Glutamatergic neuron (in vitro differentiated cells): ENCODE data around the gene METTL1. TPM values are rescaled to one million over a fixed set of nuclear protein-coding genes. Genes with fewer than 3 reads are reported as not detected.

Experiments
- DNase-seq: peaks from one replicate; pipeline ENCODE4 v3.0.0; 2022
- H3K27ac Mint-ChIP-seq: one replicate; pipeline ENCODE4 v1.8.0; 2020; ENCODE audit warnings: mild to moderate bottlenecking, mixed read lengths, inconsistent platforms; ENCODE audit not compliant: unreplicated experiment
- H3K27me3 Mint-ChIP-seq: one replicate; pipeline ENCODE4 v1.8.0; 2020; ENCODE audit warnings: mild to moderate bottlenecking, moderate library complexity, mixed read lengths, inconsistent platforms; ENCODE audit not compliant: unreplicated experiment
- H3K36me3 Mint-ChIP-seq: one replicate; pipeline ENCODE4 v1.8.0; 2020; ENCODE audit warnings: mild to moderate bottlenecking, mixed read lengths, inconsistent platforms; ENCODE audit not compliant: unreplicated experiment
- H3K4me1 Mint-ChIP-seq: one replicate; pipeline ENCODE4 v1.8.0; 2020; ENCODE audit warnings: mild to moderate bottlenecking, low read depth, mixed read lengths, inconsistent platforms; ENCODE audit not compliant: unreplicated experiment
- H3K4me3 Mint-ChIP-seq: one replicate; pipeline ENCODE4 v1.8.0; 2020; ENCODE audit warnings: mild to moderate bottlenecking, mixed read lengths, inconsistent platforms; ENCODE audit not compliant: unreplicated experiment
- H3K9me3 Mint-ChIP-seq: one replicate; pipeline ENCODE4 v1.8.0; 2020; ENCODE audit warnings: mild to moderate bottlenecking, moderate library complexity, mixed read lengths, inconsistent platforms; ENCODE audit not compliant: unreplicated experiment
- CTCF ChIP-seq: fragments of 200-600 bp; sonication (generic); IDR thresholded peaks from one replicate; pipeline ENCODE4 v1.5.0; 2021; ENCODE audit not compliant: partially characterized antibody, unreplicated experiment
- total RNA-seq: library from RNA; stranded (reverse); fragmentation: NEBNext Ultra II Directional; extraction: Animal tissue kit (Norgen Biotek cat#: 25700); gene quantifications from one replicate; pipeline ENCODE4 v1.2.1, GENCODE V29; 2021; ENCODE audit not compliant: unreplicated experiment

Gene METTL1
- total RNA-seq, 1 donor from 2014 or later: 9.1 TPM

- H3K4me3 Mint-ChIP-seq: no peak overlapping the region
- peaks cover under 1% of the 10 kb centered on the region for H3K4me1 Mint-ChIP-seq
- TF ChIP-seq CTCF: no peak
- H3K36me3 Mint-ChIP-seq: no peaks in the 10 kb centered on the region
- DNase-seq: no peak
- H3K27ac Mint-ChIP-seq: no peak overlapping the region
- H3K27me3 Mint-ChIP-seq: peaks cover 7% of the 10 kb centered on the region
- H3K9me3 Mint-ChIP-seq: peaks cover 2% of the 10 kb centered on the region
These were observed 39.3 kb upstream of the METTL1 start for GRCh38 chr12:57811028-57811755.

GRCh38 chr12:57810450-57810849, 38.5 kb upstream of the METTL1 start:
- peaks cover 7% of the 10 kb centered on the region for H3K27me3 Mint-ChIP-seq
- TF ChIP-seq CTCF: no peak
- peaks cover 2% of the 10 kb centered on the region for H3K9me3 Mint-ChIP-seq
- no peaks in the 10 kb centered on the region for H3K36me3 Mint-ChIP-seq
- no peaks in the 10 kb centered on the region for H3K4me1 Mint-ChIP-seq
- no peak overlapping the region for H3K27ac Mint-ChIP-seq
- H3K4me3 Mint-ChIP-seq: no peak overlapping the region
- no peak for DNase-seq

GRCh38 chr12:57809425-57809824, 37.5 kb upstream of the METTL1 start:
- Mint-ChIP-seq H3K9me3 (peaks cover 2% of the 10 kb centered on the region), H3K27me3 (peaks cover 7% of the 10 kb centered on the region), H3K4me1 (no peaks in the 10 kb centered on the region), H3K4me3 (no peak overlapping the region), H3K27ac (no peak overlapping the region), H3K36me3 (no peaks in the 10 kb centered on the region)
- no peak for DNase-seq
- TF ChIP-seq CTCF: no peak

- H3K4me1 Mint-ChIP-seq: no peaks in the 10 kb centered on the region
These were observed 36.4 kb upstream of the METTL1 start for GRCh38 chr12:57808351-57808750.

More at GRCh38 chr12:57808351-57808750, 36.4 kb upstream of the METTL1 start:
- TF ChIP-seq CTCF: no peak
- H3K27me3 Mint-ChIP-seq: peaks cover 7% of the 10 kb centered on the region
- no peak overlapping the region for H3K27ac Mint-ChIP-seq
- no peaks in the 10 kb centered on the region for H3K36me3 Mint-ChIP-seq
- peaks cover 2% of the 10 kb centered on the region for H3K9me3 Mint-ChIP-seq
- no peak overlapping the region for H3K4me3 Mint-ChIP-seq
- DNase-seq: no peak
